H1 (cell line): ENCODE results near the gene VSNL1. TPM values are rescaled to one million over a fixed set of nuclear protein-coding genes. Genes with fewer than 3 reads are reported as not detected.

Source experiments
- CTCF ChIA-PET: fragments of 300-600 bp; sonication (Branson Sonifier 250); formaldehyde crosslinking; loops from one replicate; lab custom pipeline; 2021; ENCODE audit not compliant: partially characterized antibody; lab: Charles Lee
- POLR2A ChIA-PET: fragments of 300-600 bp; sonication (Branson Sonifier 250); formaldehyde crosslinking; loops from one replicate; lab custom pipeline; 2021; ENCODE audit warnings: inconsistent platforms; ENCODE audit not compliant: partially characterized antibody; lab: Charles Lee
- DNase-seq, 2 experiments: peaks; one replicate each; pipeline versions ENCODE4 v3.0.0 to v3.0.0-alpha.2; 2010 to 2022; ENCODE audit warnings: low spot score in 2 of 2, low read depth in 1 of 2, mixed read lengths in 1 of 2
- FAIRE-seq: peaks from 2 replicates; lab custom pipeline; 2011; peaks lifted over from hg19 to GRCh38; lab: Jason Lieb, UNC
- H2AFZ ChIP-seq: 2 replicates; pipeline ENCODE4 v1.8.1; 2012; ENCODE audit warnings: low read length, inconsistent platforms
- H2AK5ac ChIP-seq: 2 replicates; pipeline ENCODE4 v1.6.1; 2013; ENCODE audit warnings: low read depth, low read length
- H2BK120ac ChIP-seq: replicated peaks from 2 replicates; pipeline ENCODE3; 2013; ENCODE audit warnings: low read depth, low read length, inconsistent platforms
- H2BK12ac ChIP-seq: 2 replicates; pipeline ENCODE4 v1.6.1; 2013; ENCODE audit warnings: low read depth, low read length
- H2BK15ac ChIP-seq: 2 replicates; pipeline ENCODE4 v1.6.1; 2013; ENCODE audit warnings: low read length
- H2BK20ac ChIP-seq: 2 replicates; pipeline ENCODE4 v1.6.1; 2013; ENCODE audit warnings: low read length
- H2BK5ac ChIP-seq: 2 replicates; pipeline ENCODE4 v1.6.1; 2013; ENCODE audit warnings: low read depth, low read length
- H3K14ac ChIP-seq: 2 replicates; pipeline ENCODE4 v1.6.1; 2013; ENCODE audit warnings: inconsistent platforms; ENCODE audit not compliant: insufficient read length
- H3K18ac ChIP-seq: 2 replicates; pipeline ENCODE4 v1.6.1; 2013; ENCODE audit warnings: low read length; ENCODE audit errors: extremely low read depth
- H3K23ac ChIP-seq: 2 replicates; pipeline ENCODE4 v1.6.1; 2013; ENCODE audit warnings: inconsistent platforms; ENCODE audit not compliant: insufficient read length
- H3K23me2 ChIP-seq: 2 replicates; pipeline ENCODE4 v1.6.1; 2013; ENCODE audit warnings: low read depth, low read length
- H3K27ac ChIP-seq: 2 replicates; pipeline ENCODE4 v1.6.1; 2011; ENCODE audit warnings: low read depth, low read length, inconsistent platforms
- H3K27me3 ChIP-seq, 4 experiments: replicated peaks in 1 of 4; 1 replicate in 1 of 4; 2 replicates in 3 of 4; pipeline versions ENCODE4 v1.6.1 to v1.8.1; 2011 to 2013; ENCODE audit warnings: low read length in 3 of 4, mild to moderate bottlenecking in 3 of 4, inconsistent platforms in 2 of 4, mixed read lengths in 2 of 4, moderate library complexity in 1 of 4; ENCODE audit not compliant: control insufficient read depth in 3 of 4, insufficient read depth in 3 of 4; ENCODE audit errors: extremely low read depth in 1 of 4
- H3K36me3 ChIP-seq, 4 experiments: 2 replicates each; pipeline versions ENCODE4 v1.6.1 to v1.8.1; 2011 to 2013; ENCODE audit warnings: mild to moderate bottlenecking in 4 of 4, low read length in 3 of 4, moderate library complexity in 2 of 4, control low read depth in 1 of 4, inconsistent platforms in 1 of 4; ENCODE audit not compliant: insufficient read depth in 4 of 4, control insufficient read depth in 2 of 4
- H3K4ac ChIP-seq: replicated peaks from 2 replicates; pipeline ENCODE3; 2013; ENCODE audit warnings: low read length, low read depth, mixed read lengths, inconsistent platforms; ENCODE audit not compliant: insufficient read length
- H3K4me1 ChIP-seq, 4 experiments: replicated peaks in 1 of 4; 1 replicate in 1 of 4; 2 replicates in 3 of 4; pipeline versions ENCODE4 v1.6.1 to v1.8.1; 2011 to 2013; ENCODE audit warnings: low read length in 3 of 4, inconsistent platforms in 2 of 4, mixed read lengths in 1 of 4; ENCODE audit not compliant: insufficient read depth in 4 of 4, control insufficient read depth in 3 of 4
- H3K4me2 ChIP-seq, 2 experiments: 2 replicates each; pipeline versions ENCODE4 v1.6.1 to v1.8.1; 2011 to 2013; ENCODE audit warnings: low read depth in 2 of 2, low read length in 2 of 2, control low read depth in 1 of 2, inconsistent platforms in 1 of 2, mild to moderate bottlenecking in 1 of 2; ENCODE audit not compliant: insufficient read depth in 1 of 2
- H3K4me3 ChIP-seq, 4 experiments: fragments of 200-600, 300-600 bp in 1 of 4; sonication (generic), shearing (Covaris generic), sonication (Bioruptor Twin) in 1 of 4; 2 replicates each; pipeline versions ENCODE4 v1.5.1 to v1.8.1; 2011 to 2016; ENCODE audit warnings: low read length in 4 of 4, low read depth in 3 of 4, control low read depth in 2 of 4, inconsistent platforms in 2 of 4, mild to moderate bottlenecking in 2 of 4, mixed read lengths in 1 of 4, moderate library complexity in 1 of 4; ENCODE audit not compliant: insufficient read depth in 2 of 4; ENCODE audit errors: extremely low read depth in 1 of 4
- H3K56ac ChIP-seq: replicated peaks from 2 replicates; pipeline ENCODE3; 2013; ENCODE audit warnings: low read depth, mild to moderate bottlenecking, mixed read lengths, low read length, inconsistent platforms; ENCODE audit not compliant: insufficient read length
- H3K79me1 ChIP-seq: 2 replicates; pipeline ENCODE4 v1.6.1; 2013; ENCODE audit warnings: low read depth, low read length, control low read depth
- H3K79me2 ChIP-seq, 2 experiments: 2 replicates each; pipeline versions ENCODE4 v1.6.1 to v1.8.1; 2012 to 2013; ENCODE audit warnings: low read length in 2 of 2, mild to moderate bottlenecking in 2 of 2, inconsistent platforms in 1 of 2; ENCODE audit not compliant: insufficient read depth in 2 of 2, control insufficient read depth in 1 of 2
- H3K9ac ChIP-seq, 4 experiments: replicated peaks in 1 of 4; 1 replicate in 1 of 4; 2 replicates in 3 of 4; pipeline versions ENCODE4 v1.6.1 to v1.8.1; 2011 to 2013; ENCODE audit warnings: low read depth in 3 of 4, low read length in 3 of 4, control low read depth in 2 of 4, mild to moderate bottlenecking in 2 of 4, moderate library complexity in 2 of 4, inconsistent platforms in 1 of 4; ENCODE audit errors: extremely low read depth in 1 of 4
- H3K9me3 ChIP-seq, 2 experiments: 2 replicates each; pipeline versions ENCODE4 v1.6.1 to v1.8.1; 2012 to 2013; ENCODE audit warnings: mild to moderate bottlenecking in 2 of 2, moderate library complexity in 2 of 2, control low read depth in 1 of 2, inconsistent platforms in 1 of 2, low read depth in 1 of 2, low read length in 1 of 2, mixed read lengths in 1 of 2; ENCODE audit not compliant: insufficient read depth in 2 of 2
- H4K20me1 ChIP-seq, 2 experiments: replicated peaks in 1 of 2; 2 replicates each; pipeline versions ENCODE3 to v1.8.1; 2011 to 2013; ENCODE audit warnings: inconsistent platforms in 2 of 2, low read length in 2 of 2, mild to moderate bottlenecking in 1 of 2; ENCODE audit not compliant: insufficient read depth in 2 of 2, control insufficient read depth in 1 of 2
- H4K5ac ChIP-seq: 2 replicates; pipeline ENCODE4 v1.6.1; 2013; ENCODE audit warnings: low read length, low read depth, mixed read lengths, inconsistent platforms; ENCODE audit not compliant: insufficient read length
- H4K8ac ChIP-seq: 2 replicates; pipeline ENCODE4 v1.8.0; 2013; ENCODE audit warnings: mild to moderate bottlenecking, moderate library complexity, low read length, inconsistent platforms; ENCODE audit not compliant: insufficient read depth; ENCODE audit errors: extremely low read depth
- H4K91ac ChIP-seq: replicated peaks from 2 replicates; pipeline ENCODE3; 2013; ENCODE audit warnings: low read length, mixed read lengths, inconsistent platforms; ENCODE audit not compliant: insufficient read length
- CEBPB ChIP-seq: IDR thresholded peaks from 2 replicates; pipeline ENCODE4 v1.6.1; 2012; ENCODE audit warnings: low read depth, low read length
- EP300 ChIP-seq, 2 experiments: IDR thresholded peaks; 1 replicate in 1 of 2; 2 replicates in 1 of 2; pipeline ENCODE4 v1.6.1; 2011 to 2012; ENCODE audit warnings: low read depth in 2 of 2, low read length in 2 of 2, mild to moderate bottlenecking in 2 of 2, borderline replicate concordance in 1 of 2, inconsistent platforms in 1 of 2, moderate library complexity in 1 of 2
- FOSL1 ChIP-seq: IDR thresholded peaks from 2 replicates; pipeline ENCODE4 v1.6.1; 2011; ENCODE audit warnings: mild to moderate bottlenecking, low read depth, low read length, moderate library complexity; ENCODE audit not compliant: insufficient read depth
- GABPA ChIP-seq: IDR thresholded peaks from 2 replicates; pipeline ENCODE4 v1.6.1; 2011; ENCODE audit warnings: mild to moderate bottlenecking, low read length, moderate library complexity, borderline replicate concordance; ENCODE audit not compliant: insufficient read depth
- JUND ChIP-seq: IDR thresholded peaks from 2 replicates; pipeline ENCODE4 v1.6.1; 2011; ENCODE audit warnings: mild to moderate bottlenecking, improper control_type of control experiment, low read length
- RXRA ChIP-seq: IDR thresholded peaks from 2 replicates; pipeline ENCODE4 v1.6.1; 2011; ENCODE audit warnings: low read depth, mild to moderate bottlenecking, low read length, moderate library complexity; ENCODE audit not compliant: insufficient read depth
- ZNF274 ChIP-seq: IDR thresholded peaks from 2 replicates; pipeline ENCODE4 v1.7.0; 2012; ENCODE audit warnings: low read length, borderline replicate concordance; ENCODE audit errors: extremely low read depth
- WGBS, 2 experiments: shearing (Covaris generic) in 1 of 2; methylation state at CpG; one replicate each; pipeline versions ENCODE4 v1.1.6 to v1.1.7; 2013 to 2015; ENCODE audit warnings: low lambda C conversion rate in 2 of 2, mixed read lengths in 2 of 2, inconsistent platforms in 1 of 2, low coverage in 1 of 2, missing lambda C conversion rate in 1 of 2; ENCODE audit not compliant: insufficient replicate concordance in 2 of 2, insufficient coverage in 1 of 2, insufficient read length in 1 of 2; ENCODE audit errors: extremely low coverage in 1 of 2, missing lambda C conversion rate in 1 of 2; 5-methylcytosine and 5-hydroxymethylcytosine counted together
- polyA plus RNA-seq, 7 experiments: library from polyadenylated mRNA; depleted of rRNA in 3 of 7; stranded (reverse) in 5 of 7; unstranded in 2 of 7; fragments of >200 nt in 5 of 7; fragments of 200-250 nt in 2 of 7; gene quantifications; 1 replicate in 5 of 7; 2 replicates in 1 of 7; 4 replicates in 1 of 7; pipeline versions ENCODE4 v1.2.1 to v1.2.3, GENCODE V29; 2011 to 2013; ENCODE audit warnings: missing spikeins in 2 of 7, mixed read lengths in 2 of 7
- total RNA-seq: library from RNA; stranded (reverse); fragmentation: NEBNext Ultra II Directional; extraction: Animal tissue kit (Norgen Biotek cat#: 25700); gene quantifications from 2 replicates; pipeline ENCODE4 v1.2.1, GENCODE V29; 2021
- TF ChIP-seq, protein P1 (sequence below): IDR thresholded peaks from 2 replicates; pipeline ENCODE4 v1.6.1; 2012; ENCODE audit warnings: inconsistent platforms

VSNL1 gene
- total and polyA plus RNA-seq, 2 of the 8 experiments (the other 6 are each of a cell fraction or from before 2014, with no cell fraction given): 49.4 to 108 TPM

DNA sequence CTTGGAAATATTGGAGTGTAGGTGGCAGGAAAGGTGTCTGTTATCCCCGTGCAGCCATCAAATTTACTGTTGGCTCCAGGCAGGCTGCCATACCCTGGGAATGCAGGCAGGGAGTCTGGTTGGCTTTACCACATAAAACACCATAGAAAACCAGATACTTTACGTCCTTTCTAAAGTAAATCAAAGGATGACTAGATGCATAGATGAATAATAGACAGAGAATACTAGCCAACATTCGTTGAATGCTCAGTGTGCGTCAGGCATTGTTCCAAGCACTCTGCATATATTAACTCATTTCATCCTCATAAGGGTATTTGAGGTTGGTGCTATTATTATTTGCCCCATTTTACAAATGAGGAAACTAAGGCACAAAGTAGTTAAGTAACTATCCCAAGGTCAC, 65.2 kb downstream of the VSNL1 start:
- Histone ChIP-seq H3K4me2 (no peak overlapping the region), H3K23ac (no peak overlapping the region), H3K56ac (no peak overlapping the region), H3K4me3 (no peak overlapping the region), H3K23me2 (no peaks in the 10 kb centered on the region), H4K91ac (no peak overlapping the region), H4K20me1 (no peaks in the 10 kb centered on the region), H3K4ac (no peak overlapping the region), H3K9me3 (no peaks in the 10 kb centered on the region), H2AFZ (no peak overlapping the region), H2BK15ac (no peak overlapping the region), H3K18ac (no peak overlapping the region), H3K27ac (no peak overlapping the region), H2AK5ac (no peak overlapping the region), H2BK20ac (no peak overlapping the region), H3K4me1 (peaks cover 3 to 10% (median 5%) of the 10 kb centered on the region in 4 experiments; a peak in 4 of 7 replicates), H3K79me1 (peaks cover 2% of the 10 kb centered on the region; the same call in 1 of the 2 replicates), H2BK5ac (no peak overlapping the region), H4K5ac (no peak overlapping the region), H4K8ac (no peak overlapping the region), H2BK12ac (no peak overlapping the region), H2BK120ac (no peak overlapping the region), H3K36me3 (peaks cover 0 to 6% (median 1%) of the 10 kb centered on the region in 4 experiments; a peak in 4 of 8 replicates), H3K27me3 (no peaks in the 10 kb centered on the region), H3K79me2 (no peaks in the 10 kb centered on the region), H3K14ac (no peak overlapping the region), H3K9ac (no peak overlapping the region)
- FAIRE-seq (no peak), DNase-seq (no peak)
- no peak for TF ChIP-seq ZNF274
- TF ChIP-seq GABPA: no peak
- no peak for TF ChIP-seq EP300 (IDR thresholded peaks at IDR 0.05; ENCODE audit: borderline replicate concordance in 1 of 2, low read depth in 2 of 2, low read length in 2 of 2)
- TF ChIP-seq, protein P1, sequence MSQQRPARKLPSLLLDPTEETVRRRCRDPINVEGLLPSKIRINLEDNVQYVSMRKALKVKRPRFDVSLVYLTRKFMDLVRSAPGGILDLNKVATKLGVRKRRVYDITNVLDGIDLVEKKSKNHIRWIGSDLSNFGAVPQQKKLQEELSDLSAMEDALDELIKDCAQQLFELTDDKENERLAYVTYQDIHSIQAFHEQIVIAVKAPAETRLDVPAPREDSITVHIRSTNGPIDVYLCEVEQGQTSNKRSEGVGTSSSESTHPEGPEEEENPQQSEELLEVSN: no peak
- no peak for TF ChIP-seq FOSL1
- no peak for TF ChIP-seq JUND
- TF ChIP-seq CEBPB: no peak
- TF ChIP-seq RXRA: no peak
- ChIA-PET CTCF (interaction anchor here (0.6 to 1.1 kb wide), 3 partner anchors 32 to 554 kb away, joined by 3 to 4 read pairs (median 3); no protein-coding TSS in a partner anchor), POLR2A (no interaction called here)
- WGBS, 2 experiments: 88% methylated on average over 4 of the region's 4 CpGs; no CpG with 5 or more reads in 1 of the 2 experiments
